GM23248 (cell line): ENCODE measurements around the gene PLCXD1. TPM values are rescaled to one million over a fixed set of nuclear protein-coding genes. Genes with fewer than 3 reads are reported as not detected.
"Not testable (repeated sequence)": the region's sequence is repeated elsewhere in the genome, so short reads cannot be mapped to it uniquely, and the experiment has no call there.

Experiments used
- DNase-seq: peaks from one replicate; pipeline ENCODE4 v3.0.0-alpha.2; 2015
- H2AFZ ChIP-seq: fragments of 200-600 bp; sonication (generic); 2 replicates; pipeline ENCODE4 v1.6.1; 2016; ENCODE audit warnings: antibody characterized with exemption
- H3F3A ChIP-seq: fragments of 200-600 bp; sonication (generic); 2 replicates; pipeline ENCODE4 v1.6.1; 2016; ENCODE audit warnings: mild to moderate bottlenecking, antibody characterized with exemption, mixed run types; ENCODE audit not compliant: insufficient read depth
- H3K27ac ChIP-seq: fragments of 200-600 bp; sonication (generic); 2 replicates; pipeline ENCODE4 v1.5.1; 2016; ENCODE audit warnings: mild to moderate bottlenecking
- H3K27me3 ChIP-seq: fragments of 200-600 bp; sonication (generic); replicated peaks from 2 replicates; pipeline ENCODE4 v1.6.1; 2016; ENCODE audit warnings: mild to moderate bottlenecking; ENCODE audit not compliant: insufficient read depth
- H3K36me3 ChIP-seq: fragments of 200-600 bp; sonication (generic); 2 replicates; pipeline ENCODE4 v1.6.1; 2016; ENCODE audit warnings: low read depth, mild to moderate bottlenecking
- H3K4me1 ChIP-seq: fragments of 200-600 bp; sonication (generic); 2 replicates; pipeline ENCODE4 v1.6.1; 2016; ENCODE audit warnings: mild to moderate bottlenecking; ENCODE audit not compliant: insufficient read depth
- H3K4me2 ChIP-seq: fragments of 200-600 bp; sonication (generic); one replicate; pipeline ENCODE4 v1.6.1; 2016; ENCODE audit warnings: mild to moderate bottlenecking; ENCODE audit not compliant: unreplicated experiment
- H3K4me3 ChIP-seq: fragments of 200-600 bp; sonication (generic); 2 replicates; pipeline ENCODE4 v1.5.1; 2016; ENCODE audit warnings: mild to moderate bottlenecking
- H3K79me2 ChIP-seq: fragments of 200-600 bp; sonication (generic); 2 replicates; pipeline ENCODE4 v1.6.1; 2016; ENCODE audit warnings: mild to moderate bottlenecking; ENCODE audit not compliant: insufficient read depth
- H3K9ac ChIP-seq: fragments of 200-600 bp; sonication (generic); 2 replicates; pipeline ENCODE4 v1.6.1; 2016; ENCODE audit warnings: mild to moderate bottlenecking
- H3K9me2 ChIP-seq: fragments of 200-600 bp; sonication (generic); 2 replicates; pipeline ENCODE4 v1.6.1; 2016; ENCODE audit warnings: mixed run types, mild to moderate bottlenecking, moderate library complexity; ENCODE audit not compliant: insufficient read depth
- H3K9me3 ChIP-seq: fragments of 200-600 bp; sonication (generic); one replicate; pipeline ENCODE4 v1.6.1; 2017; ENCODE audit warnings: low read depth
- H4K20me1 ChIP-seq: fragments of 200-600 bp; sonication (generic); 2 replicates; pipeline ENCODE4 v1.6.0; 2016; ENCODE audit not compliant: insufficient read depth
- EZH2 ChIP-seq: fragments of 200-600 bp; sonication (generic); IDR thresholded peaks from 2 replicates; pipeline ENCODE4 v1.6.1; 2018; ENCODE audit warnings: antibody characterized with exemption, mild to moderate bottlenecking; ENCODE audit not compliant: insufficient read depth, poor library complexity, severe bottlenecking
- EZH2phosphoT487 ChIP-seq: fragments of 200-600 bp; sonication (generic); IDR thresholded peaks from 2 replicates; pipeline ENCODE4 v1.6.1; 2018; ENCODE audit warnings: antibody characterized with exemption, moderate library complexity, mild to moderate bottlenecking, low read depth; ENCODE audit not compliant: insufficient read depth
- WGBS, 2 experiments: methylation state at CpG; one replicate each; pipeline ENCODE4 v1.1.6; 2015 to 2017; ENCODE audit warnings: low lambda C conversion rate in 2 of 2, low coverage in 1 of 2; ENCODE audit errors: missing lambda C conversion rate in 2 of 2; 5-methylcytosine and 5-hydroxymethylcytosine counted together
- in situ Hi-C: fragments of 300-500 bp; cut with MboI; formaldehyde crosslinking; loops from 2 replicates; pipeline ENCODE4 v1.15.0; 2020
- polyA plus RNA-seq: library from polyadenylated mRNA; unstranded; fragments of >200 nt; fragmentation: Nextera tagmentation; extraction: Ambion mirVana; gene quantifications from 2 replicates; pipeline ENCODE4 v1.2.1, GENCODE V29; 2016
- total RNA-seq: library from RNA; depleted of rRNA; stranded (reverse); fragments of >200 nt; shearing (Covaris generic); gene quantifications from 2 replicates; pipeline ENCODE4 v1.2.3, GENCODE V29; 2014

Gene PLCXD1
- total and polyA plus RNA-seq, 2 experiments from 2014 or later = 3.3 to 4.3 TPM

DNA sequence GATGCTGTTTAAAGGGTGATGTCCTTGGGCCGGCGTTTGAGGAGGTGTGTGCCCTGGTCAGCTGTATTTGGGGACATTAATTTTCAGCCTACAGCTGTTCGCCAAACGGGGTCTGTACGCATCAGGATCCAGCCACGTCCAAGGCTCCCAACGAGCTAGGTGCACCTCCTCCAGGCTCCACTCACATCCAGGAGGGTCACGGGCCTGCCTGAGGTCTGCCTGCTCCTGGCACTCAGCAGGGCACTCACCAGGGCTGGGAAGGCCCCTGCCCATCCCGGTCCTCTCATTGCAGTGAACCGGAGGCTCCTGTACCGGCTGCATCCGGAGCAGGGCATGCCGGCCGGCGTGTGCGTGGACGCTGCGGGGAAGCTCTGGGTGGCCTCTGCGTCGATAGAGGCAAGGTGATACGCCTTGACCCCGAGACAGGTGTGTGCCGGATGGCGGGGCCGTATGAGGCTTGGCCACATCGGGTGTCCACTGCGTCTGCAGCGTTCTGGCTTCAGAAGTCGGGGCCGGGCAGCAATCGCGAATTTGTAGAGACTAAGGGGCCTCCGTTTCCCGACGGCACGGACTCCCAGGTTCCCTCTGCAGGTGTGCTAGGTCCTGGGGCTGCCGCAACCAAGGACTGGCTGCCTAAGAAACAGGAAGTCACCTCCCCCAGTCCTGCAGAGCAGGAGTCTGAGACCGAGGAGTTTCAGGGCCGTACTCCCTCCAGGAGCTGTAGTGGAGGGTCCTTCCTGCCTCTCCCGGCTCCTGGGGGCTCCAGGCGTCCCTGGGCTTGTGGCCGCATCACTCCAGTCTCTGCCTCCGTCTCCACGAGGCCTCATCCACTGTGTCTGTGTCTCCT, 27.5 kb upstream of the PLCXD1 start:
- Histone ChIP-seq H3K4me1 (no peaks in the 10 kb centered on the region), H3K9me2 (no peaks in the 10 kb centered on the region), H4K20me1 (no peaks in the 10 kb centered on the region), H3K79me2 (no peaks in the 10 kb centered on the region), H3K27me3 (no peaks in the 10 kb centered on the region), H3K9ac (no peak overlapping the region), H3F3A (no peaks in the 10 kb centered on the region), H2AFZ (no peak overlapping the region), H3K9me3 (no peaks in the 10 kb centered on the region), H3K27ac (no peak overlapping the region), H3K36me3 (no peaks in the 10 kb centered on the region), H3K4me3 (no peak overlapping the region), H3K4me2 (no peak overlapping the region)
- TF ChIP-seq EZH2phosphoT487 (no peak), EZH2 (no peak)
- DNase-seq = no peak
- in situ Hi-C loops = no loop called here
- 70 to 72% methylated on average over 44 of the region's 44 CpGs for WGBS, 2 experiments

DNA sequence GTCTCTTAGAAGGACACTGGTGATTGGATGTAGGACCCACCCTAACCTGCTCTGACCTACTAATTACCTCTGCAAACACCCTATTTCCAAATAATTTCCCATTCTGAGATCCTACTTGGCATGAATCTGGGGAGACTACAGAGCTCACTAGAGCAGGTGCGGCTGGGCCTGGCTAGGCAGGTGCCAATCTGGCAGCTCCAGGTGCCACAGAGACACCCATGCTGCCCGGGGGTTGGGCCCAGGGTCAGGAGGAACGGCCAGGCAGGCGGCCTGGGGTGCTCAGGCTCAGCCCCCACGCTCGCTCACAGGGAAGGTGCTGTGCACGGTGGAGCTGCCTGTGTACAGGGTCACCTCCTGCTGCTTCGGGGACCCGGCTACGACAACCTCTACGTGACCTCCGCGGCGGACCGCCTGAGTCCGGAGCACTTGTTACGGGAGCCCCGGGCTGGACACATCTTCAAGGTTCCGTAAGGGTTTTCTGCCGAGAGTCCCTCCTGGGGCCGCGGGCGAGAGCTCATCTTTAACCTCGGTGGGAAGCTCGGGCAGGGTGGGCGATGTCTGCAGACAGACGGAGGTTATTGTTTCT, 26.5 kb upstream of the PLCXD1 start:
- Histone ChIP-seq H3K4me2 (no peak overlapping the region), H3K9me3 (no peaks in the 10 kb centered on the region), H3K79me2 (no peaks in the 10 kb centered on the region), H3K4me3 (no peak overlapping the region), H2AFZ (no peak overlapping the region), H3K9me2 (no peaks in the 10 kb centered on the region), H4K20me1 (no peaks in the 10 kb centered on the region), H3K27ac (no peak overlapping the region), H3K27me3 (no peaks in the 10 kb centered on the region), H3K9ac (no peak overlapping the region), H3K36me3 (no peaks in the 10 kb centered on the region), H3K4me1 (no peaks in the 10 kb centered on the region), H3F3A (no peaks in the 10 kb centered on the region)
- in situ Hi-C loops = no loop called here
- DNase-seq = no peak
- 87 to 88% methylated on average over 23 to 27 of the region's 27 CpGs for WGBS, 2 experiments
- TF ChIP-seq EZH2phosphoT487 (no peak), EZH2 (no peak)

DNA sequence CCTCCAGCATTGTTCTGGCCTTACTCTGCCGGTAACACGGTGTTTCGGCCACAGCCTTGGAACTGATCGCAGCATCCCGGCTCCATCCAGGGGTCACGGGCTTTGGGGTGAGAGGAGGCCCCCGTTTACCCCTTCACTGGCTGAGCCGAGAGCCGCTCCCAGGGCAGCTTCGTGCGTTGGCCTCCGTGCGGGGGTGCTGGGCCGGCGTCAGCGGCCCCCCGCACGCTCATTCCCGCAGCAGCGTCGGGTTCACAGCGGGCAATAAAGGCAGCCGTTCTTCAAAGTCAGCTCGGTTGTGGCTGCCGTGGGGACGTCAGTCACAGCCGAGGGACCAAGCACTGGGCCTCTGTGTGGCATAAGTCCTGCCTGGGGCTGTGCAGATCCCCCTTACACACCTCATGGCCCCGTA, 25.3 kb upstream of the PLCXD1 start:
- H3K9me2 ChIP-seq = no peaks in the 10 kb centered on the region
- TF ChIP-seq EZH2phosphoT487 = no peak
- no peak for TF ChIP-seq EZH2
- no peaks in the 10 kb centered on the region for H3K4me1 ChIP-seq
- H4K20me1 ChIP-seq = no peaks in the 10 kb centered on the region
- no peaks in the 10 kb centered on the region for H3K79me2 ChIP-seq
- DNase-seq = no peak
- no peaks in the 10 kb centered on the region for H3K36me3 ChIP-seq
- H3K27me3 ChIP-seq = no peaks in the 10 kb centered on the region
- WGBS, 2 experiments = 76 to 77% methylated on average over 28 of the region's 28 CpGs
- no peak overlapping the region for H3K4me2 ChIP-seq
- no peaks in the 10 kb centered on the region for H3F3A ChIP-seq
- H3K9ac ChIP-seq = no peak overlapping the region
- no peak overlapping the region for H2AFZ ChIP-seq
- H3K27ac ChIP-seq = no peak overlapping the region
- in situ Hi-C loops = no loop called here
- no peak overlapping the region for H3K4me3 ChIP-seq
- no peaks in the 10 kb centered on the region for H3K9me3 ChIP-seq

DNA sequence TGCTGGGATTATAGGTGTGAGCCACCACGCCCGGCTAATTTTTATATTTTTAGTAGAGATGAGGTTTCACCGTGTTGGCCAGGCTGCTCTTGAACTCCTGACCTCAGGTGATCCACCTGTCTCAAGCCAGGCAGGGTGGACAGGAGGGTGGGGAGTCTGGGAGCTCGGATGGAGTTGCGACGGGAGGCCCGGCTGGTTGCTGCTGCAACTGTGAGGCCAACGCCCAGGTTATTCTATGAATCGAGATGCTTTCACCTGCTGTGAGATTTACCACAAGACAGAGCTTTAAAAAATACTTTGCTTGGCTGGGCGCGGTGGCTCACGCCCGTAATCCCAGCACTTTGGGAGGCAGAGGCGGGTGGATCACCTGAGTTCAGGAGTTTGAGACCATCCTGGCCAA, 24.1 kb upstream of the PLCXD1 start:
- H2AFZ ChIP-seq, H3F3A ChIP-seq, DNase-seq, H3K4me1 ChIP-seq, H3K4me3 ChIP-seq, H3K79me2 ChIP-seq, H4K20me1 ChIP-seq, H3K9me2 ChIP-seq, H3K27ac ChIP-seq, H3K27me3 ChIP-seq, H3K9ac ChIP-seq, H3K36me3 ChIP-seq, in situ Hi-C loops, H3K9me3 ChIP-seq, H3K4me2 ChIP-seq: not testable (repeated sequence)
- WGBS, 2 experiments = 68 to 69% methylated on average over 14 of the region's 14 CpGs
